Measurements from ENCODE around the gene SMAP2. TPM values are rescaled to one million over a fixed set of nuclear protein-coding genes. Genes with fewer than 3 reads are reported as not detected.

The SMAP2 gene
- total RNA-seq, 4 donors from 2014 or later = 14.9 to 121 (median 47.5) TPM

- in situ Hi-C loops (cut with MboI; ENCODE audit: low sequenced_read_pairs in 4 of 4) = no loop called here
- peak within 1 kb of the TSS; percentile 62 to 72 (median 66) for H3K4me3 ChIP-seq
- intact Hi-C loops (cut with DNase I; ENCODE audit: low total_unique reads) = loop anchor here (1.0 kb wide), 1 partner anchor 58 kb away; the partner anchor contains the start of gene EXO5
- H3K27ac ChIP-seq = peak within 1 kb of the TSS; percentile 8 to 54 (median 46)
- DNase-seq (peak; percentile 56 to 69), ATAC-seq (peak; percentile 86 to 92)
- H3K27me3 ChIP-seq = no peaks in the 10 kb centered on the region
- H3K4me1 ChIP-seq = peaks cover 4 to 6% of the 10 kb centered on the region in 2 donors
- no peaks in the 10 kb centered on the region for H3K9me3 ChIP-seq
- TF ChIP-seq CTCF (IDR thresholded peaks at IDR 0.05 in 4 of 5, conservative IDR thresholded peaks at IDR 0.05 in 1 of 5) (no peak), POLR2A (IDR thresholded peaks at IDR 0.05) (peak; percentile 24 to 36)
- H3K36me3 ChIP-seq = no peaks in the 10 kb centered on the region
Measured at GRCh38 chr1:40449684-40450494, 76.4 kb downstream of the SMAP2 start, which contains the start of gene ZFP69B. ZFP69B (plus strand) TSS chr1:40450476; CDS start chr1:40450962, 486 bp downstream.

GRCh38 chr1:40450495-40451237, 77.1 kb downstream of the SMAP2 start:
- DNase-seq = no peak
- no peaks in the 10 kb centered on the region for H3K9me3 ChIP-seq
- intact Hi-C loops (cut with DNase I; ENCODE audit: low total_unique reads) = loop anchor here (1.0 kb wide), 1 partner anchor 58 kb away; the partner anchor contains the start of gene EXO5

GRCh38 chr1:40451238-40451585, 77.7 kb downstream of the SMAP2 start:
- Histone ChIP-seq H3K9me3 (no peaks in the 10 kb centered on the region), H3K27me3 (no peaks in the 10 kb centered on the region), H3K36me3 (no peaks in the 10 kb centered on the region), H3K4me3 (peak overlapping the region in 2 of 4 donors; percentile 62 to 72), H3K4me1 (peaks cover 4 to 6% of the 10 kb centered on the region in 2 donors), H3K27ac (no peak overlapping the region)
- TF ChIP-seq CTCF (IDR thresholded peaks at IDR 0.05 in 4 of 5, conservative IDR thresholded peaks at IDR 0.05 in 1 of 5) = no peak
- TF ChIP-seq POLR2A (IDR thresholded peaks at IDR 0.05) = no peak
- DNase-seq = no peak
- intact Hi-C loops (cut with DNase I; ENCODE audit: low total_unique reads) (no loop called here), in situ Hi-C loops (cut with MboI; ENCODE audit: low sequenced_read_pairs in 4 of 4) (no loop called here)
- ATAC-seq = no peak

More at GRCh38 chr1:40450495-40451237, 77.1 kb downstream of the SMAP2 start:
- no peaks in the 10 kb centered on the region for H3K27me3 ChIP-seq
- no peaks in the 10 kb centered on the region for H3K36me3 ChIP-seq
- H3K4me1 ChIP-seq = peaks cover 4 to 6% of the 10 kb centered on the region in 2 donors
- in situ Hi-C loops (cut with MboI; ENCODE audit: low sequenced_read_pairs in 4 of 4) = no loop called here
- peak overlapping the region in 3 of 4 donors; percentile 8 to 48 (median 44) for H3K27ac ChIP-seq
- ATAC-seq = peak; percentile 29 to 33
- TF ChIP-seq CTCF (IDR thresholded peaks at IDR 0.05 in 4 of 5, conservative IDR thresholded peaks at IDR 0.05 in 1 of 5) (no peak), POLR2A (IDR thresholded peaks at IDR 0.05) (no peak)
- H3K4me3 ChIP-seq = peak overlapping the region; percentile 62 to 72 (median 66)

- peaks cover 4 to 6% of the 10 kb centered on the region in 2 donors for H3K4me1 ChIP-seq
- DNase-seq (no peak), ATAC-seq (no peak)
- H3K9me3 ChIP-seq = peaks cover 0 to 14% (median 0%) of the 10 kb centered on the region in 3 donors
- no peak for TF ChIP-seq CTCF (IDR thresholded peaks at IDR 0.05 in 4 of 5, conservative IDR thresholded peaks at IDR 0.05 in 1 of 5)
- no peak for TF ChIP-seq POLR2A (IDR thresholded peaks at IDR 0.05)
- H3K36me3 ChIP-seq = peaks cover 0 to 22% of the 10 kb centered on the region in 2 donors
- in situ Hi-C loops (cut with MboI; ENCODE audit: low sequenced_read_pairs in 4 of 4) = no loop called here
- H3K27ac ChIP-seq = no peak overlapping the region
- H3K27me3 ChIP-seq = no peaks in the 10 kb centered on the region
- intact Hi-C loops (cut with DNase I; ENCODE audit: low total_unique reads) = no loop called here
- no peak overlapping the region for H3K4me3 ChIP-seq
Measured at GRCh38 chr1:40454873-40455272, 81.3 kb downstream of the SMAP2 start.

Measured in gastrocnemius medialis (tissue), 4 donors.